GM18868 (cell line): ENCODE measurements around the gene MCAT.
"Not testable (repeated sequence)": the region's sequence is repeated elsewhere in the genome, so short reads cannot be mapped to it uniquely, and the experiment has no call there.

Source experiments
- ATAC-seq: cut with Tn5 transposase; IDR thresholded peaks from one replicate; pipeline ENCODE4 v1.9.1; 2021; ENCODE audit warnings: mild to moderate bottlenecking, moderate library complexity; ENCODE audit not compliant: unreplicated experiment

MCAT gene

GRCh38 chr22:43128928-43129424 lies 14.2 kb downstream of the MCAT start:
- no peak for ATAC-seq

- no peak for ATAC-seq
These were observed 15.1 kb downstream of the MCAT start for GRCh38 chr22:43128116-43128515.

GRCh38 chr22:43127166-43127908 lies 15.9 kb downstream of the MCAT start:
- no peak for ATAC-seq

- no peak for ATAC-seq
These were observed 16.6 kb downstream of the MCAT start for GRCh38 chr22:43126501-43127165.

GRCh38 chr22:43118953-43119458 lies 24.2 kb downstream of the MCAT start:
- ATAC-seq, result no peak

- no peak for ATAC-seq
These were observed 25.0 kb downstream of the MCAT start for GRCh38 chr22:43118024-43118849.

GRCh38 chr22:43116932-43117331 lies 26.3 kb downstream of the MCAT start:
- ATAC-seq, result no peak

- ATAC-seq, result no peak
These were observed 28.2 kb downstream of the MCAT start for GRCh38 chr22:43114958-43115357.

- ATAC-seq, result no peak
These were observed 29.5 kb downstream of the MCAT start for GRCh38 chr22:43113526-43114251.

GRCh38 chr22:43110927-43111623 lies 32.1 kb downstream of the MCAT start:
- ATAC-seq, result no peak

- ATAC-seq, result no peak
These were observed 32.7 kb downstream of the MCAT start, which contains the start of gene BIK for GRCh38 chr22:43110444-43110926. TSS of gene BIK (plus strand) at chr22:43110750. CDS start at chr22:43124023, 13,273 bp downstream.

- no peak for ATAC-seq
These were observed 33.2 kb downstream of the MCAT start for GRCh38 chr22:43109921-43110443.

- no peak for ATAC-seq
These were observed 33.7 kb downstream of the MCAT start for GRCh38 chr22:43109511-43109910.

- no peak for ATAC-seq
These were observed 36.9 kb downstream of the MCAT start for GRCh38 chr22:43106302-43106701.

GRCh38 chr22:43104950-43105349 lies 38.2 kb downstream of the MCAT start:
- ATAC-seq, result not testable (repeated sequence)

GRCh38 chr22:43104056-43104625 lies 39.1 kb downstream of the MCAT start:
- not testable (repeated sequence) for ATAC-seq

- no peak for ATAC-seq
These were observed 41.9 kb downstream of the MCAT start for GRCh38 chr22:43101306-43101705.

GRCh38 chr22:43100225-43100624 lies 43.0 kb downstream of the MCAT start:
- ATAC-seq, result no peak

GRCh38 chr22:43099095-43099494 lies 44.1 kb downstream of the MCAT start:
- ATAC-seq, result no peak
